K562 (cell line): ENCODE data around the gene TNFRSF13B. TPM values are rescaled to one million over a fixed set of nuclear protein-coding genes. Genes with fewer than 3 reads are reported as not detected.

Source experiments
- GTF2E2 ChIP-seq: fragments of 200-800 bp; sonication (Bioruptor generic); IDR thresholded peaks from 2 replicates; pipeline ENCODE4 v1.6.1; 2016; ENCODE audit warnings: missing genetic modification characterization, missing compliant biosample characterization
- NCOR1 ChIP-seq: fragments of 450-650 bp; IDR thresholded peaks from 2 replicates; pipeline ENCODE4 v1.6.1; 2016; ENCODE audit warnings: mild to moderate bottlenecking, moderate library complexity
- NR2F6 ChIP-seq: fragments of 450-650 bp; formaldehyde crosslinking; IDR thresholded peaks from 2 replicates; pipeline ENCODE4 v1.4.0; 2020; ENCODE audit warnings: mild to moderate bottlenecking
- PHF20 ChIP-seq: fragments of 450-650 bp; IDR thresholded peaks from 2 replicates; pipeline ENCODE4 v1.6.1; 2018; ENCODE audit not compliant: partially characterized antibody
- SMAD2 ChIP-seq: fragments of 150-350 bp; IDR thresholded peaks from 2 replicates; pipeline ENCODE4 v1.6.1; 2014; ENCODE audit warnings: low read depth, mild to moderate bottlenecking, low read length
- SMAD4 ChIP-seq: fragments of 250-450 bp; sonication (Bioruptor Pico); conservative IDR thresholded peaks from 2 replicates; pipeline ENCODE4 v1.8.0; 2021; ENCODE audit warnings: inconsistent platforms, mild to moderate bottlenecking, moderate library complexity
- XRCC5 ChIP-seq: fragments of 200-400 bp; formaldehyde crosslinking; IDR thresholded peaks from 2 replicates; pipeline ENCODE4 v1.6.1; 2017; ENCODE audit warnings: low read depth, mild to moderate bottlenecking, low read length
- ZNF280A ChIP-seq: fragments of 450-650 bp; IDR thresholded peaks from 2 replicates; pipeline ENCODE4 v1.6.1; 2018; ENCODE audit warnings: mild to moderate bottlenecking, low read depth; ENCODE audit not compliant: partially characterized antibody
- ZNF318 ChIP-seq, 2 experiments: fragments of 450-650 bp; IDR thresholded peaks; 2 replicates each; pipeline ENCODE4 v1.6.1; 2016; ENCODE audit warnings: mild to moderate bottlenecking in 2 of 2, borderline replicate concordance in 1 of 2, low read depth in 1 of 2, moderate library complexity in 1 of 2
- polyA plus RNA-seq, 8 experiments: library from polyadenylated mRNA; depleted of rRNA in 4 of 8; stranded (reverse) in 5 of 8; unstranded in 3 of 8; fragments of >200 nt; fragmentation: Nextera tagmentation in 2 of 8; fragmentation: Illumina TruSeq in 1 of 8; extraction: Ambion mirVana in 2 of 8; extraction: Trizol in 1 of 8; gene quantifications; 2 replicates each; pipeline versions ENCODE4 v1.2.1 to v1.2.3, GENCODE V29; 2011 to 2014; ENCODE audit warnings: inconsistent platforms in 1 of 8, missing spikeins in 1 of 8
- total RNA-seq, 7 experiments: library from RNA; depleted of rRNA in 6 of 7; stranded (reverse); fragments of >200 nt in 6 of 7; fragmentation: Illumina TruSeq in 2 of 7; extraction: Trizol in 2 of 7; gene quantifications; 2 replicates each; pipeline versions ENCODE4 v1.2.1 to v1.2.3, GENCODE V29; 2011 to 2021; ENCODE audit warnings: low replicate concordance in 1 of 7
- TF ChIP-seq, protein P1 (sequence below): conservative IDR thresholded peaks from 2 replicates; pipeline ENCODE4 v1.6.1; 2011; ENCODE audit warnings: low read depth, mild to moderate bottlenecking, low read length; ENCODE audit not compliant: control insufficient read depth
- TF ChIP-seq, protein P2 (sequence below): fragments of 450-650 bp; IDR thresholded peaks from 2 replicates; pipeline ENCODE4 v1.7.0; 2016; ENCODE audit warnings: borderline replicate concordance
- TF ChIP-seq, protein P3 (sequence below): fragments of 450-650 bp; IDR thresholded peaks from 2 replicates; pipeline ENCODE4 v1.6.1; 2017; ENCODE audit warnings: mild to moderate bottlenecking, moderate library complexity

The TNFRSF13B gene
- total and polyA plus RNA-seq, 9 of the 15 experiments (the other 6 are each of a cell fraction or from before 2014, with no cell fraction given): not detected

DNA sequence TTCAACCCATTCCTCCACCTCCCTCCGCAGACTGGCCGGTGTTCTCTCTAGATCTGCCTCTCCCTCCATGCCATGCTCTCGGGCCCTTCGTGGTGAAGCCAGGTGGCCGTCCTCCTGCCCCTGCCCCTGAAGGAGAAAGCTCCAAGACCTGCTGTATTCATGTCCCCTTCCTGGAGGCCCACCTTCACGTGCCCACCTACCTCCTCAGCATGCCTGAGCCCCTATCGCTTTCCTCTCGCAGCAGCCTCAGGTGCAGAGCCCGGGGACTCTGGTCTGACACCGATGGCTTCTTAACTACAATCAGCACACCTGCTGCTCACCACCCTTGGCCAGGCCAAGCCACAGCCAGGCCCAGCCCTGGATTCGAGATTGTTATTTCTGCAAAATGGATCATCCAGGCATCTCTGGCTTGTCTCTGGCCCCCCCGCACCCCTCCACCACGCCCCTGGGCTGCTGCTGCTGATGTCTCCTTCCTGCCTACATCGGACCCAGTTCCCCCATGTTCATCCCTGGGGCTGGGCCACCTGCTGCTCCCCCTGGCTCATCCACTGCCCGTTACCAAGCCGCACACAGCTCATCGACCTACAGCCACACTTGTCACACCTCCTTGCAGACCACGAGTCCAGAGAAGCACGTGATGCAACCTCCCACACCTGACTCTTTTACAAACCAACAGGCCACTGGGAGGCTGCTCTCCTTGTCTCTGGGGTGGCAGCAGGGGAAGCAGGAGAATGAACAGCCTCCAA is 32.5 kb upstream of the TNFRSF13B start (continued):
- TF ChIP-seq, protein P1, sequence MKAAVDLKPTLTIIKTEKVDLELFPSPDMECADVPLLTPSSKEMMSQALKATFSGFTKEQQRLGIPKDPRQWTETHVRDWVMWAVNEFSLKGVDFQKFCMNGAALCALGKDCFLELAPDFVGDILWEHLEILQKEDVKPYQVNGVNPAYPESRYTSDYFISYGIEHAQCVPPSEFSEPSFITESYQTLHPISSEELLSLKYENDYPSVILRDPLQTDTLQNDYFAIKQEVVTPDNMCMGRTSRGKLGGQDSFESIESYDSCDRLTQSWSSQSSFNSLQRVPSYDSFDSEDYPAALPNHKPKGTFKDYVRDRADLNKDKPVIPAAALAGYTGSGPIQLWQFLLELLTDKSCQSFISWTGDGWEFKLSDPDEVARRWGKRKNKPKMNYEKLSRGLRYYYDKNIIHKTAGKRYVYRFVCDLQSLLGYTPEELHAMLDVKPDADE: no peak
- TF ChIP-seq SMAD4 (CRISPR knock-in tag): no peak
- no peak for TF ChIP-seq NR2F6
- TF ChIP-seq NCOR1: no peak
- TF ChIP-seq, protein P2, sequence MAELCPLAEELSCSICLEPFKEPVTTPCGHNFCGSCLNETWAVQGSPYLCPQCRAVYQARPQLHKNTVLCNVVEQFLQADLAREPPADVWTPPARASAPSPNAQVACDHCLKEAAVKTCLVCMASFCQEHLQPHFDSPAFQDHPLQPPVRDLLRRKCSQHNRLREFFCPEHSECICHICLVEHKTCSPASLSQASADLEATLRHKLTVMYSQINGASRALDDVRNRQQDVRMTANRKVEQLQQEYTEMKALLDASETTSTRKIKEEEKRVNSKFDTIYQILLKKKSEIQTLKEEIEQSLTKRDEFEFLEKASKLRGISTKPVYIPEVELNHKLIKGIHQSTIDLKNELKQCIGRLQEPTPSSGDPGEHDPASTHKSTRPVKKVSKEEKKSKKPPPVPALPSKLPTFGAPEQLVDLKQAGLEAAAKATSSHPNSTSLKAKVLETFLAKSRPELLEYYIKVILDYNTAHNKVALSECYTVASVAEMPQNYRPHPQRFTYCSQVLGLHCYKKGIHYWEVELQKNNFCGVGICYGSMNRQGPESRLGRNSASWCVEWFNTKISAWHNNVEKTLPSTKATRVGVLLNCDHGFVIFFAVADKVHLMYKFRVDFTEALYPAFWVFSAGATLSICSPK: no peak
- no peak for TF ChIP-seq GTF2E2 (tag)
- no peak for TF ChIP-seq ZNF318 (IDR thresholded peaks at IDR 0.05; ENCODE audit: borderline replicate concordance in 1 of 2, low read depth in 1 of 2)
- no peak for TF ChIP-seq PHF20
- no peak for TF ChIP-seq SMAD2
- no peak for TF ChIP-seq XRCC5
- TF ChIP-seq ZNF280A: no peak
- TF ChIP-seq, protein P3, sequence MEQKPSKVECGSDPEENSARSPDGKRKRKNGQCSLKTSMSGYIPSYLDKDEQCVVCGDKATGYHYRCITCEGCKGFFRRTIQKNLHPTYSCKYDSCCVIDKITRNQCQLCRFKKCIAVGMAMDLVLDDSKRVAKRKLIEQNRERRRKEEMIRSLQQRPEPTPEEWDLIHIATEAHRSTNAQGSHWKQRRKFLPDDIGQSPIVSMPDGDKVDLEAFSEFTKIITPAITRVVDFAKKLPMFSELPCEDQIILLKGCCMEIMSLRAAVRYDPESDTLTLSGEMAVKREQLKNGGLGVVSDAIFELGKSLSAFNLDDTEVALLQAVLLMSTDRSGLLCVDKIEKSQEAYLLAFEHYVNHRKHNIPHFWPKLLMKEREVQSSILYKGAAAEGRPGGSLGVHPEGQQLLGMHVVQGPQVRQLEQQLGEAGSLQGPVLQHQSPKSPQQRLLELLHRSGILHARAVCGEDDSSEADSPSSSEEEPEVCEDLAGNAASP: no peak
